GM18511 (cell line): ENCODE measurements around the gene SLCO2B1.

ENCODE experiments used
- ATAC-seq: cut with Tn5 transposase; IDR thresholded peaks from one replicate; pipeline ENCODE4 v1.9.1; 2021; ENCODE audit warnings: mild to moderate bottlenecking, moderate library complexity; ENCODE audit not compliant: unreplicated experiment

Gene SLCO2B1

GRCh38 chr11:75214411-75214821 is 63.5 kb downstream of the SLCO2B1 start:
- no peak for ATAC-seq

GRCh38 chr11:75214843-75215242 is 63.9 kb downstream of the SLCO2B1 start:
- ATAC-seq = no peak

GRCh38 chr11:75219869-75220268 is 69.0 kb downstream of the SLCO2B1 start:
- no peak for ATAC-seq

GRCh38 chr11:75223954-75224643 is 73.2 kb downstream of the SLCO2B1 start:
- ATAC-seq = no peak

- ATAC-seq = no peak
Observed at GRCh38 chr11:75225794-75226193, 74.9 kb downstream of the SLCO2B1 start.

- ATAC-seq = no peak
Observed at GRCh38 chr11:75229466-75229865, 78.6 kb downstream of the SLCO2B1 start.

GRCh38 chr11:75230621-75231020 is 79.7 kb downstream of the SLCO2B1 start:
- ATAC-seq = no peak

- ATAC-seq = no peak
Observed at GRCh38 chr11:75233754-75234172, 82.9 kb downstream of the SLCO2B1 start.

GRCh38 chr11:75236062-75236461 is 85.2 kb downstream of the SLCO2B1 start:
- no peak for ATAC-seq

GRCh38 chr11:75237050-75237449 is 86.1 kb downstream of the SLCO2B1 start:
- ATAC-seq = no peak

GRCh38 chr11:75238595-75239440 is 87.9 kb downstream of the SLCO2B1 start:
- no peak for ATAC-seq

GRCh38 chr11:75239531-75240290 is 88.8 kb downstream of the SLCO2B1 start:
- no peak for ATAC-seq

GRCh38 chr11:75240311-75241035 is 89.6 kb downstream of the SLCO2B1 start, which contains the start of gene TPBGL:
TPBGL (plus strand) TSS chr11:75240774; CDS start chr11:75241050, 276 bp downstream.
- no peak for ATAC-seq

- peak; percentile 94 for ATAC-seq
Observed at GRCh38 chr11:75241036-75241905, 90.4 kb downstream of the SLCO2B1 start.

GRCh38 chr11:75241906-75242644 is 91.2 kb downstream of the SLCO2B1 start:
- ATAC-seq = no peak

- no peak for ATAC-seq
Observed at GRCh38 chr11:75242722-75243600, 92.1 kb downstream of the SLCO2B1 start.

GRCh38 chr11:75244052-75244814 is 93.3 kb downstream of the SLCO2B1 start:
- no peak for ATAC-seq
